ENCODE results near the gene SERPINA7. TPM values are rescaled to one million over a fixed set of nuclear protein-coding genes. Genes with fewer than 3 reads are reported as not detected.

Gene SERPINA7, protein sequence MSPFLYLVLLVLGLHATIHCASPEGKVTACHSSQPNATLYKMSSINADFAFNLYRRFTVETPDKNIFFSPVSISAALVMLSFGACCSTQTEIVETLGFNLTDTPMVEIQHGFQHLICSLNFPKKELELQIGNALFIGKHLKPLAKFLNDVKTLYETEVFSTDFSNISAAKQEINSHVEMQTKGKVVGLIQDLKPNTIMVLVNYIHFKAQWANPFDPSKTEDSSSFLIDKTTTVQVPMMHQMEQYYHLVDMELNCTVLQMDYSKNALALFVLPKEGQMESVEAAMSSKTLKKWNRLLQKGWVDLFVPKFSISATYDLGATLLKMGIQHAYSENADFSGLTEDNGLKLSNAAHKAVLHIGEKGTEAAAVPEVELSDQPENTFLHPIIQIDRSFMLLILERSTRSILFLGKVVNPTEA
- not detected in 2 replicates for total RNA-seq (2014; rRNA removed; shearing (Covaris generic))

DNA sequence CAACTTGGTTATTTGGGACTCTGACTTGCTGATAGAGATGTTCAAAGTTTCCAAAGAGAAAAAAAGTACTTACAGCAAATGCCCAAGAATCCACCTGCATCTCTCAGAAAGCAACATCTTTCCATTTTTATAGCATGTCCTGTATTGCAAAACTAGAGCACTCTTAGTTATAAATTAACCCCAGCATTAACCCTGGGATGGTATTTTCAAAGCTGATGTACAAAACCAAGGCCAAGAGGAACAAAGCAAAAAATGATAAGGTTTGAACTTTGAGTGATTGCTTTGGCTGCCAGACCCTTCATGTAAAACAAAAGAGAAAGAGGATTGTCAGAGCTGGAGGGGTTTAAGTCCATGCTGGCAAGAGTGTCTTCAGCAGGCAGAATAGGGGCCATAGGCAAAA, at the start of gene SERPINA7:
TSS of gene SERPINA7 (minus strand) at position 103 of the 400 bp plus-strand sequence. CDS start 1,669 bp downstream, outside the sequence.
- H3K9me3 ChIP-seq (replicated peaks) = no peaks in the 10 kb centered on the region
- no peak within 1 kb of the TSS for H3K27ac ChIP-seq
- H3K27me3 ChIP-seq (replicated peaks) = no peaks in the 10 kb centered on the region
- no peak for DNase-seq (ENCODE audit: low read depth in 1 of 2, low spot score in 2 of 2)
- no peaks in the 10 kb centered on the region for H3K36me3 ChIP-seq
- H3K4me1 ChIP-seq (replicated peaks) = no peaks in the 10 kb centered on the region
- H3K4me3 ChIP-seq = no peak within 1 kb of the TSS

DNA sequence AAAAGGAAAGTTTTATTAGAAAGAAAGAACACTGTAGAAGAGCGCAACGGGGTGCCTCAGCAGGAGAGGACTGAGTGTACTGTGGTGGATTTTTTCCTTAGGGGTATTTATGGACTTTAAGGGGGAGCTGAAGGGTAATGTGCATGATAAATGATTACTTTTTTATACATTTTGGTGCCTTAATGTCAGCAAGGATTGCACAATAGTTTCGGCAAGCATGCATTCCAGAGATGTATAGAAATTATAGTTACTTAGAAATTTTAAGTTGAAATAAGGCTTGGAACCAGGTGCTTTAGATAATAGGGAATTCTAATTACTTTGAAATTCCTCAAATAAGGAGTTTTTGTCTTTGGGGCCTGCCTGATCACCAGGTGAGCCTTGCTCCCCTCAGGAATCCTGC, 30.5 kb upstream of the SERPINA7 start:
- no peaks in the 10 kb centered on the region for H3K27me3 ChIP-seq (replicated peaks)
- H3K27ac ChIP-seq = no peak overlapping the region
- H3K4me1 ChIP-seq (replicated peaks) = no peaks in the 10 kb centered on the region
- H3K36me3 ChIP-seq = no peaks in the 10 kb centered on the region
- no peak for DNase-seq (ENCODE audit: low read depth in 1 of 2, low spot score in 2 of 2)
- H3K4me3 ChIP-seq = no peak overlapping the region
- no peaks in the 10 kb centered on the region for H3K9me3 ChIP-seq (replicated peaks)

DNA sequence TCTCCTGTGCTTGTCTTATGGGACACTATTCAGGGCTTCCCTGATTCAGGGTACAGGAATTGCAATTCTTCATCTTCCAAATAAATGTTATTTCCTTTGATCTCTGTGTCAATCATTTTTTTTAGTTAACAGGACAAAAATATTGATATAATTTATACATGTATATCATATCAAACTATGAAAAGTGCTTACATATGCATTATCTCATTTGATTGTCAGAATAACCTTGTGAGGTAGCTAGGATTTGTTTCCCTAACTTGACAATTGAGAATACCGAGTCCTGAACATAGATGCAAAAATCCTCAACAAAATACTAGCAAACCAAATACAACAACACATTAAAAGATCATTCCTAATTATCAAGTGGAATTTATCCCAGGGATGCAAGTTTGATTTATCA, 11.5 kb upstream of the SERPINA7 start:
- no peak for DNase-seq (ENCODE audit: low read depth in 1 of 2, low spot score in 2 of 2)
- Histone ChIP-seq H3K4me1 (replicated peaks) (no peaks in the 10 kb centered on the region), H3K36me3 (no peaks in the 10 kb centered on the region), H3K9me3 (replicated peaks) (no peaks in the 10 kb centered on the region), H3K4me3 (no peak overlapping the region), H3K27ac (no peak overlapping the region), H3K27me3 (replicated peaks) (no peaks in the 10 kb centered on the region)

DNA sequence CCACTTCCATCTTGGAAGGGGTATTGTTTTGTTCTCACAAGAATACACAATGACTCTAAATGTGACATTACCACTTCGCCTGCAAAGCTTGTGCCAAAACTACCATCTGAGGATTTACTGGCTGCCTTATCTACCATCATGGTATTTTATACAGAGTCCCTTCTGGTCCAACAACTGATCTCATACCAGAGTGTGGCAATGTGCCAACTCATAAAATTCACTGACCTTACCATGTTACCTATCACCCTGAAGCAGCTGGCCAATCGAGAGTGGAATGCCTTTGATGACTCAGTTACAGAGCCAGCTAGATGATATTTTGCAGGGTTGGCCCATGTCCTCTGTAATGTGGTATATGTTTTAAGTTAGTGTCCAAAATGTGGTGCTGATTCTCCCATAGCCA, 3.8 kb upstream of the SERPINA7 start:
- Histone ChIP-seq H3K27me3 (replicated peaks) (no peaks in the 10 kb centered on the region), H3K4me1 (replicated peaks) (no peaks in the 10 kb centered on the region), H3K9me3 (replicated peaks) (no peaks in the 10 kb centered on the region), H3K27ac (no peak overlapping the region), H3K36me3 (no peaks in the 10 kb centered on the region), H3K4me3 (no peak overlapping the region)
- DNase-seq (ENCODE audit: low read depth in 1 of 2, low spot score in 2 of 2) = no peak

DNA sequence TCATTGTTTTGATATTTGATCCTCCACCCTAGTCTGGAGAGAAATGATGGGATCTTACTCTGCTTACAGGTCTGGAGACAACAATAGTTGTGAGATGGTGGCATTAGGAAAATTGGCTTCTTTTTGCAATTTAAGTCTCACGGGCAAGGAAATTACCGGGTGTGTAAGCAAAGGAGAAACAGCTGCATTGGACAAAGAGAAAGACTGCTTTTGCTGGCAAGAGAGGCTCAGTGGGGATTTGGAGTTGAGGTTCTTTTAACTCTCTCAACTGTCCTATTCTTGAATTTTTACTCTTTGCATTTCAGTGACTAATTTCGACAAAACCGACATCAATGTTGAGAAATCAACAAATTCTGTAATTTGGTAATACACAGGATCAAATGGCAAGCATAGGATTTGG, 2.3 kb upstream of the SERPINA7 start:
- no peak overlapping the region for H3K4me3 ChIP-seq
- H3K9me3 ChIP-seq (replicated peaks) = no peaks in the 10 kb centered on the region
- no peak overlapping the region for H3K27ac ChIP-seq
- no peaks in the 10 kb centered on the region for H3K36me3 ChIP-seq
- no peak for DNase-seq (ENCODE audit: low read depth in 1 of 2, low spot score in 2 of 2)
- no peaks in the 10 kb centered on the region for H3K4me1 ChIP-seq (replicated peaks)
- H3K27me3 ChIP-seq (replicated peaks) = no peaks in the 10 kb centered on the region

DNA sequence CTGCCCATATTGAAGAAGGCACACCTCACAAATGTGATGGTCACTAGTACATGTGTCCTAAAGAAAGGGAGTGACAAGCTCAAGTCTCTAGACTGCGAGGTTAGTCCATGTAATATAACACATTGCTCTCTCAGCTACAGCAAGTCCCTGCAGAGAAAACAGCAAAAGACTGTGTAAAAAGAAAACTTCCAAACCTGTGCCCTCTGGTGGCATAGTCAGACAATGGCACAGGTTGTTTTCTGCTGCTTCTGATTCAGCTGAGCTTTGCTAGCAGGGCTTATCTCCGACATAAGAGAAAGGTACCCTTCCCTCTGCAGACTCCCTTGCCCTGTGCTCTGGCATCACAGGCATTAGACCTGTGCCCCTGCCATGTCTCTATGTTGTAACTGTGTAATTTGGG, 1.4 kb upstream of the SERPINA7 start:
- Histone ChIP-seq H3K9me3 (replicated peaks) (no peaks in the 10 kb centered on the region), H3K4me3 (no peak overlapping the region), H3K4me1 (replicated peaks) (no peaks in the 10 kb centered on the region), H3K27me3 (replicated peaks) (no peaks in the 10 kb centered on the region), H3K27ac (no peak overlapping the region), H3K36me3 (no peaks in the 10 kb centered on the region)
- no peak for DNase-seq (ENCODE audit: low read depth in 1 of 2, low spot score in 2 of 2)

DNA sequence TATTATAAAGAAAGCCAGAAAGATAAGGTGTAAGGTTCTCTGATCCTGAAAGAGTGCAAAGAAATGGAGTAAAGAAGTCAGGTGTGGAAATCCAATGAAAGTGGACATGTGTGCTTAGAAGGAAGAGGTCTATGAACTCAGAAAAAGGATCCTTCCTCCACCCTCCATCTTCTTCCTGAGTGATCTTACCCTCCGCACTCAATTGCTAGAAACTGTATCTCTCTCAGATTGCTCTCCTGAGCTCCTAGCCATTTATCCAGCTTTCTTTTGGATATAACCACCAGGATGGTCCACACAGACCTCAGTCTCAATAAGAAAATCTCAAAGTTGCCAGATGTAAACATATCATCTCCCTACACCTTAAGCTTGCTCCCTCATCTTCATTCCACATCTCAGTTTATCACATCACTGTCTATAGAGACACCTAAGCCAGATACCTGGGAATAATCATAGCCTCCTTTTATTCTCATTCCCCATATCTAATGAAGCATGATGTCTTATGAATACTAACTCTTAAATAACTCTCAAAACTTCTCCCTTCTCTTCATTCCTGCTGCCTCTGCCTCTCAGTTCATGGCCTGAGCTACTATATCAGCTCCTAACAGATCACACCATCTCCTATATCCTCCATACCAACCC, 573 bp downstream of the SERPINA7 start:
- H3K9me3 ChIP-seq (replicated peaks) = no peaks in the 10 kb centered on the region
- no peaks in the 10 kb centered on the region for H3K27me3 ChIP-seq (replicated peaks)
- no peak overlapping the region for H3K4me3 ChIP-seq
- no peaks in the 10 kb centered on the region for H3K36me3 ChIP-seq
- DNase-seq (ENCODE audit: low read depth in 1 of 2, low spot score in 2 of 2) = no peak
- H3K27ac ChIP-seq = no peak overlapping the region
- no peaks in the 10 kb centered on the region for H3K4me1 ChIP-seq (replicated peaks)

DNA sequence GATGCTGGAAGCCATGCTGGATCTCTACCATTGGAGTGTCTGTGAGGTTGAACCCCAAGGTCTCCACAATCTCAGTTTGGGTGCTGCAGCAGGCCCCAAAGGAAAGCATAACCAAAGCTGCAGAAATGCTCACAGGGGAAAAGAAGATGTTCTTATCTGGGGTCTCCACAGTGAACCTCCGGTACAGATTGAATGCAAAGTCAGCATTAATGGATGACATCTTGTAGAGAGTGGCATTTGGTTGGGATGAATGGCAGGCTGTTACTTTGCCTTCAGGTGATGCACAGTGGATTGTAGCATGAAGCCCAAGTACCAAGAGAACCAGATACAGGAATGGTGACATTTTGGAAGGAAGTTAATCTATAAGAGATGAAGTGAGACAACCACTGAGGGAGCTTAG, 1.8 kb downstream of the SERPINA7 start:
- H3K27ac ChIP-seq = no peak overlapping the region
- no peaks in the 10 kb centered on the region for H3K4me1 ChIP-seq (replicated peaks)
- no peak overlapping the region for H3K4me3 ChIP-seq
- no peaks in the 10 kb centered on the region for H3K27me3 ChIP-seq (replicated peaks)
- no peak for DNase-seq (ENCODE audit: low read depth in 1 of 2, low spot score in 2 of 2)
- no peaks in the 10 kb centered on the region for H3K36me3 ChIP-seq
- no peaks in the 10 kb centered on the region for H3K9me3 ChIP-seq (replicated peaks)

DNA sequence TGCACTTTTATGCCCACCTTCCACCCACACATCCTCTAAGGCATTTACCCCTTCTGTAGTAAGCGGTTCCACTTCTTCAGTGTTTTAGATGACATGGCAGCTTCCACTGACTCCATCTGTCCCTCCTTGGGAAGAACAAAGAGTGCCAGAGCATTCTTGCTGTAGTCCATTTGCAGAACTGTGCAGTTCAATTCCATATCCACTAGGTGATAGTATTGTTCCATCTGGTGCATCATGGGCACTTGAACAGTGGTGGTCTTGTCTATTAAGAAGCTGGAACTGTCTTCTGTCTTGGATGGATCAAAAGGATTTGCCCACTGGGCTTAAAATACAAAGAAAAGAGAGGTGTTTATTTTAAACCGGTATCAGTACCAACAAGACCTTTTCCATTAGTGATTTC, 3.5 kb downstream of the SERPINA7 start:
- H3K9me3 ChIP-seq (replicated peaks) = no peaks in the 10 kb centered on the region
- no peaks in the 10 kb centered on the region for H3K27me3 ChIP-seq (replicated peaks)

DNA sequence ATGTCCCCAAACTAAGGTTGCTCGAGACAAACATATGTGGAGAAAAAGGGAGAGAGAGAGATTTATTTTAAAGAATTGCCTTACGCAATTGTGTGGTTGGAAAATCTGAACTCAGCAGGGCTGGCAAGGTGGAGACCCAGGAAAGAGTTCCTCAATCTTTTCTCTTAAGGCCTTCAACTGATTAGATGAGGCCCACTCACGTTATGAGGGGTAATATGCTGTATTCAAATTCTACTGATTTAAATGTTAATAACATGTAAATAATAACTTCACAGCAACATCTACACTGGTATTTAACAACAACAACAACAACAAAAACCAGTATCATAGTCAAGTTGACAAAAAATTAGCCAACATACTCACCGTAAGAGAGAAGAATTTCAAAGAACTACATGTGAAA, 14.6 kb downstream of the SERPINA7 start:
- no peaks in the 10 kb centered on the region for H3K36me3 ChIP-seq

More for the DNA sequence above, 3.5 kb downstream of the SERPINA7 start:
- no peaks in the 10 kb centered on the region for H3K36me3 ChIP-seq
- no peaks in the 10 kb centered on the region for H3K4me1 ChIP-seq (replicated peaks)
- DNase-seq (ENCODE audit: low read depth in 1 of 2, low spot score in 2 of 2) = no peak
- H3K27ac ChIP-seq = no peak overlapping the region
- H3K4me3 ChIP-seq = no peak overlapping the region

DNA sequence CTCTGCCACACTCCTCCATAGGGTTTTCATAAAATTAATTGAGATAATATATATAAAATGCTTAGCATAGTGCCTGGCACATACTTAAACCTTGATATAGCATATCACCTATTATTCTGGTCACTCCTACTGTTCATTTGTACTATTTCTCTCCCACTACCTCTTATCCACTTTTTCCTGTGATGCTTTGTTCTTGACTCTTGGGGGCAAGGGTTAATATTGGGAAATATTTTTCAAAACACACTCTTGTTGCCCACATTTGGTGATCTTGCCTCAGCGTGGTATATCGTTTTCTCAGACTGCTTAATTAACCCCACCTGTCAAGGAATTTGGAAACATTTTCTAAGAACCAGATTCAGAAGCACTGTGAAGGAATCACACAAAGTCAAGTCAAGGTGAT, 16.3 kb downstream of the SERPINA7 start:
- no peak overlapping the region for H3K4me3 ChIP-seq
- no peak overlapping the region for H3K27ac ChIP-seq
- DNase-seq (ENCODE audit: low read depth in 1 of 2, low spot score in 2 of 2) = no peak
- H3K36me3 ChIP-seq = no peaks in the 10 kb centered on the region
- H3K9me3 ChIP-seq (replicated peaks) = no peaks in the 10 kb centered on the region
- H3K4me1 ChIP-seq (replicated peaks) = no peaks in the 10 kb centered on the region
- H3K27me3 ChIP-seq (replicated peaks) = no peaks in the 10 kb centered on the region

More for the DNA sequence above, 14.6 kb downstream of the SERPINA7 start:
- no peak overlapping the region for H3K27ac ChIP-seq
- H3K4me3 ChIP-seq = no peak overlapping the region
- H3K4me1 ChIP-seq (replicated peaks) = no peaks in the 10 kb centered on the region
- DNase-seq (ENCODE audit: low read depth in 1 of 2, low spot score in 2 of 2) = no peak
- no peaks in the 10 kb centered on the region for H3K9me3 ChIP-seq (replicated peaks)
- no peaks in the 10 kb centered on the region for H3K27me3 ChIP-seq (replicated peaks)

DNA sequence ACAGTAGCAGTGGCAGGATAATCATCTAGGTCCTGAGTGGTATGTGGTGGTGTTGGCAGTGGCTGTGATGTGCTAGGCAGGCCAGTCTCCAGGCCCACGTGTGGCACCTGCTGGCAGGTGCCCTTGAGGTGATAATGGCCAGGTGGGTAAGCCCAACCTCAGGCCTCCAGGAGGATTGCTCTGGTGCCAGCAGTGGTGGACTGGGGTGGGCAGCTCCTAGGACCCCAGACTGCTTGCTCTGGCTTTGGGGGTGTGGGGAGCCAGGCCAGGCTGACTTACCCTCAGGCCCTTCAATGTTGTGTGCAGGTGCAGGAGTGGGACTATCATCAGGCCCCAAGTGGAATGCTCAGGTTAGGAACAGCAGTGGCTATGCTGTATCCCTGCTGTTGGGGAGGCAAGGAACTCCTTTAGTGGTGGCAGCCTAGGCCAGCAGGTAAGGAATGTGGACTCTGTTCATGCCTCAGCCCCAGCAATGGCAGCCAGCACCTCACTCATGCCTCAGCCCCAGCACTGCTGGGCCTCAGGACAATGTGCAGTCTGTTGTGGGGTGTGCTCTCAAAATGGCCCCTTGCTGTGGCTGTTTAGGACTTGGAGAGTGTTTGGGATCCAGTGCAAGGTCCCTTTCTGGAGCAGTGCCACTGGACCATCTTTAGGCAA, 24.3 kb downstream of the SERPINA7 start:
- H3K27me3 ChIP-seq (replicated peaks) = no peaks in the 10 kb centered on the region
- H3K4me1 ChIP-seq (replicated peaks) = no peaks in the 10 kb centered on the region
- H3K27ac ChIP-seq = no peak overlapping the region
- DNase-seq (ENCODE audit: low read depth in 1 of 2, low spot score in 2 of 2) = no peak
- H3K9me3 ChIP-seq (replicated peaks) = no peaks in the 10 kb centered on the region
- H3K4me3 ChIP-seq = no peak overlapping the region
- no peaks in the 10 kb centered on the region for H3K36me3 ChIP-seq

DNA sequence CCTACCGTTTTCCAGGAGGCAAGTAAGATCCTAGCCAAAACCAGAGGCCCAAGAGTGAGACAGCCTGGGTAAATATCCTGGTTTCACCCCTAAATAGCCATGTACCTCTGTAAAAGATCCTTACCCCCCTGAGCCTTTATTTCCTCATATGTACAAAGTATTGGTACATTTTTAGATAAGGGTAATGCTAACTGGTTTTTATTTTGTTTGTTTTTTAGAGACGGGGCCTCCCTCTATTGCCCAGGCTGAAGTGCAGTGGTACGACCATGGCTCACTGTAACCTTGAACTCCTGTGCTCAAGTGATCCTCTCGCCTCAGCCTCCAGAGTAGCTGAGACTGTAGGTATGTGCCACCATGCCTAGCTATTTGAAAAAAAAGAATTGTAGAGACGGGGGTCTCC, 29.4 kb downstream of the SERPINA7 start:
- Histone ChIP-seq H3K4me1 (replicated peaks) (no peaks in the 10 kb centered on the region), H3K9me3 (replicated peaks) (no peaks in the 10 kb centered on the region), H3K36me3 (no peaks in the 10 kb centered on the region), H3K27me3 (replicated peaks) (no peaks in the 10 kb centered on the region), H3K27ac (no peak overlapping the region), H3K4me3 (no peak overlapping the region)
- no peak for DNase-seq (ENCODE audit: low read depth in 1 of 2, low spot score in 2 of 2)

DNA sequence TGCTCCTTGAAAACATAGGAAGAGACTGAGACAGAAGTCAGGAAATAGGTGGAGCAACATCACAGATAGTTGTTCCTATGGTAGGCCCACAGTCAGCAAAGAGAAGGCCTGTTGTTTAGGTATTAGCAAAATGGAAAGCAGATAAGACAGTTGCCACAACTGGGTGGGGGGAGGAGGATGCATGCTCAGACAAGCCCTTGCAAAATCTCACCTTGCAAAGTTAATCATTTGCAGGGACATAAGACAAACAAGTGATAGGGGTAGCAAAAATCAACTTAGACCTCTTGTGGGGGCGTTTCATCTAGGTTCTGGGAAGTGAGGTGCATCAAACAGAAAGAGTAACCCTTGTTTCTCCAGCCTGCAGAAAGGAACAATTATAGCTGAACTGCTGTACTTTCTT, 30.7 kb downstream of the SERPINA7 start:
- Histone ChIP-seq H3K4me1 (replicated peaks) (no peaks in the 10 kb centered on the region), H3K9me3 (replicated peaks) (no peaks in the 10 kb centered on the region), H3K36me3 (no peaks in the 10 kb centered on the region), H3K27ac (no peak overlapping the region), H3K27me3 (replicated peaks) (no peaks in the 10 kb centered on the region), H3K4me3 (no peak overlapping the region)
- DNase-seq (ENCODE audit: low read depth in 1 of 2, low spot score in 2 of 2) = no peak

Data from SJSA1 (cell line).